SK-N-SH treated with all-trans-retinoic acid at 6 μM for 48 hours (cell line): ENCODE results near the gene PHF21B.

Experiments used
- ARNTL ChIP-seq: fragments of 450-650 bp; formaldehyde crosslinking; IDR thresholded peaks from 2 replicates; pipeline ENCODE4 v1.5.0; 2020; ENCODE audit warnings: low read depth, mild to moderate bottlenecking, moderate library complexity, borderline replicate concordance
- CREB5 ChIP-seq: fragments of 250-450 bp; sonication (Bioruptor Pico); IDR thresholded peaks from 2 replicates; pipeline ENCODE4 v1.5.1; 2020; ENCODE audit warnings: low read depth, mild to moderate bottlenecking, moderate library complexity
- ISL1 ChIP-seq: fragments of 250-450 bp; sonication (Bioruptor Pico); IDR thresholded peaks from 2 replicates; pipeline ENCODE4 v2.1.2; 2022; ENCODE audit warnings: mild to moderate bottlenecking, moderate library complexity
- PATZ1 ChIP-seq: fragments of 250-450 bp; sonication (Bioruptor Pico); IDR thresholded peaks from 2 replicates; pipeline ENCODE4 v1.8.0; 2020; ENCODE audit warnings: mild to moderate bottlenecking, moderate library complexity, borderline replicate concordance
- PPARA ChIP-seq: fragments of 250-450 bp; sonication (Bioruptor Pico); IDR thresholded peaks from 2 replicates; pipeline ENCODE4 v1.5.0; 2020; ENCODE audit warnings: mild to moderate bottlenecking, borderline replicate concordance
- SNAI2 ChIP-seq: fragments of 250-450 bp; sonication (Bioruptor Pico); IDR thresholded peaks from 2 replicates; pipeline ENCODE4 v1.5.0; 2020; ENCODE audit warnings: mild to moderate bottlenecking, moderate library complexity
- TCF4 ChIP-seq: fragments of 250-450 bp; sonication (Bioruptor Pico); IDR thresholded peaks from 2 replicates; pipeline ENCODE4 v1.8.0; 2021; ENCODE audit warnings: mild to moderate bottlenecking, moderate library complexity, borderline replicate concordance
- TOX ChIP-seq: fragments of 250-450 bp; sonication (Bioruptor Pico); IDR thresholded peaks from 2 replicates; pipeline ENCODE4 v1.8.0; 2021; ENCODE audit warnings: mild to moderate bottlenecking, moderate library complexity, borderline replicate concordance
- ZC3H10 ChIP-seq: fragments of 250-450 bp; sonication (Bioruptor Pico); IDR thresholded peaks from 2 replicates; pipeline ENCODE4 v1.5.1; 2021; ENCODE audit warnings: mild to moderate bottlenecking, moderate library complexity
- ZFP3 ChIP-seq: fragments of 250-450 bp; sonication (Bioruptor Pico); IDR thresholded peaks from 2 replicates; pipeline ENCODE4 v1.5.0; 2020; ENCODE audit warnings: mild to moderate bottlenecking, moderate library complexity
- ZNF8 ChIP-seq: fragments of 450-650 bp; formaldehyde crosslinking; IDR thresholded peaks from 2 replicates; pipeline ENCODE4 v1.5.0; 2020; ENCODE audit warnings: mild to moderate bottlenecking, moderate library complexity

DNA sequence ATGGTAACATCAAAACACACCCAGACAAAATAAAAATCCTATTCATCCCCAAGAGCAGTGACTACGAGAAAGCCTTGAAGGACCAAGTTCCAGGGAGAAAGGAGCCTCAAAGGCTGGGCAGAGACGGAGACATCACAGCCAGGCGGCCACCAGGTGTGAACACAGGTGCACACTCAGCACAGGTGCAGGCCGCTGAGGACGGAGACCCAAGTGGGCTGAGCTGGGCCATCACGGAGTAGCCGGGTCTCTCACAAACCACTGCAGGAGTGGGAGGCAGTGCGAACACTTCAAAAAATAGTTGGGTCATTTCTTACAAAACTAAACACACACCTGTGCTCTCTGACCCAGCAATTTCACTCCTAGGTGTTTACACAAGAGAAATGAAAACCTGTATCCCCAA, 72.6 kb downstream of the PHF21B start:
- TF ChIP-seq ISL1 (CRISPR knock-in tag) = no peak
- no peak for TF ChIP-seq ZFP3
- TF ChIP-seq TOX = no peak
- TF ChIP-seq CREB5 (CRISPR knock-in tag) = no peak
- no peak for TF ChIP-seq SNAI2 (CRISPR knock-in tag)
- TF ChIP-seq PATZ1 (CRISPR knock-in tag) = no peak
- no peak for TF ChIP-seq ZC3H10
- no peak for TF ChIP-seq PPARA (CRISPR knock-in tag)
- no peak for TF ChIP-seq TCF4 (CRISPR knock-in tag)
- TF ChIP-seq ZNF8 (CRISPR knock-in tag) = no peak
- TF ChIP-seq ARNTL (CRISPR knock-in tag) = no peak
